BLaER1 (cell line): ENCODE results near the gene TOMM5.
A peak's percentile ranks its signal among the peaks of the same experiment; 100 is the strongest.

Experiments
- H3K27ac ChIP-seq: shearing (Covaris generic); formaldehyde crosslinking; 2 replicates; pipeline ENCODE4 v1.8.1; 2022
- H3K27me3 ChIP-seq: shearing (Covaris generic); formaldehyde crosslinking; 2 replicates; pipeline ENCODE4 v1.8.1; 2022
- H3K36me3 ChIP-seq: shearing (Covaris generic); formaldehyde crosslinking; 2 replicates; pipeline ENCODE4 v1.8.1; 2022
- H3K4me1 ChIP-seq: shearing (Covaris generic); formaldehyde crosslinking; 2 replicates; pipeline ENCODE4 v1.8.1; 2022
- H3K4me2 ChIP-seq: shearing (Covaris generic); formaldehyde crosslinking; 2 replicates; pipeline ENCODE4 v1.8.1; 2022
- H3K4me3 ChIP-seq: shearing (Covaris generic); formaldehyde crosslinking; 2 replicates; pipeline ENCODE4 v1.8.1; 2022
- H3K9ac ChIP-seq: shearing (Covaris generic); formaldehyde crosslinking; 2 replicates; pipeline ENCODE4 v1.8.1; 2022
- H3K9me3 ChIP-seq: shearing (Covaris generic); formaldehyde crosslinking; 2 replicates; pipeline ENCODE4 v1.8.1; 2022
- H4K20me1 ChIP-seq: shearing (Covaris generic); formaldehyde crosslinking; 2 replicates; pipeline ENCODE4 v1.8.1; 2022
- Cebpa-rat ChIP-seq: shearing (Covaris generic); IDR thresholded peaks from 2 replicates; pipeline ENCODE4 v1.8.1; 2022

TOMM5 gene

DNA sequence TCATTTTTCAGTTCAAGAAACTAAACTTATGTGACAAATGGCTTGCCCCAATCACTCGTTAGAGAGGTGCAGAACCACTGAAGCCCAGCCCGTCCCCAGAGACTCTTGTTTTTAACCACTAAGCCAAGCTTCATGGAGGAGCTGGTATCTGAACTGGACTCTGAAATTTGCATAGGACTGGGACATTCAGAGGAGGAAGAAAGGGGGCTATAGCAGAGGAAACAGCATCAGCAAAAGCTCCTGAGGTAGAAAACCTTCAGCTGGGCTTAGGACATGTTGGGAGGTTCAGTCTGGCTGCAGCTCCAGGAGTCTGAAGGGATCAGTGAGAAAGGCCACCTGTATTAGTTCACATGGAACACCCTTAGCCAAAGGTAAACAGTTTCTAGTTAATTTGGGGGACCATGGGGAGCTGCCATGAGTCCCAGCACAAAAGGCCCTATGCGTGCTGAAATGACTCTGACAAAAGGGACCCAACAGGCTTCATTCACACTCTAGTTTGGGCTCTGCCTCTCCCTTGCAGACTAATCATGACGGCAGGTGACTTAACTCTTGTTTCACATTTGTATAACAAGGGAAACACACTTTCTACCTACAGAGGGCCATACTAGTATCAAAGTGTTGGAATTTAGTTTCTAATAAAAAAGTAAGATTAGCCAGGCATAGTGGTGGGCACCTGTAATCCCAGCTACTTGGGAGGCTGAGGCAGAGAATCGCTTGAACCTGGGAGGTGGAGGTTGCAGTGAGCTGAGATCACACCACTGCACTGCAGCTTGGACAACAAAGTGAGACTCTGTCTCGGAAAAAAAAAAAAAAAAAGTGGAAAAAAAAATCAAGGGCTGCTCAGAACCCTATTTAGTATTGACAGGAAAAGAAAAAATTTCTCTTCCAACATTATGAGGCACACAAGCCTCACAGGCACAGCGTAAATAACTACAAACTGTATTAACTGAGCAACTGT, 26.5 kb downstream of the TOMM5 start:
- 0 out of 2 replicates have a peak overlapping the region, but pooled peaks have one; percentile 24 for H3K27ac ChIP-seq
- no peak overlapping the region for H3K9ac ChIP-seq
- H3K4me1 ChIP-seq, result peaks cover 38% of the 10 kb centered on the region
- H3K27me3 ChIP-seq, result no peaks in the 10 kb centered on the region
- peaks cover 28% of the 10 kb centered on the region for H3K9me3 ChIP-seq
- no peak overlapping the region for H3K4me3 ChIP-seq
- no peaks in the 10 kb centered on the region for H4K20me1 ChIP-seq
- no peak for TF ChIP-seq Cebpa-rat
- H3K36me3 ChIP-seq, result peaks cover 17% of the 10 kb centered on the region
- peak overlapping the region; percentile 81 for H3K4me2 ChIP-seq

GRCh38 chr9:37564916-37565315, 27.5 kb downstream of the TOMM5 start:
- Histone ChIP-seq H3K4me3 (no peak overlapping the region), H4K20me1 (no peaks in the 10 kb centered on the region), H3K4me2 (peak overlapping the region; percentile 81; the same call in 1 of the 2 replicates), H3K27ac (no peak overlapping the region), H3K9me3 (peaks cover 28% of the 10 kb centered on the region), H3K4me1 (peaks cover 38% of the 10 kb centered on the region), H3K36me3 (peaks cover 17% of the 10 kb centered on the region), H3K9ac (no peak overlapping the region), H3K27me3 (no peaks in the 10 kb centered on the region)
- no peak for TF ChIP-seq Cebpa-rat

- no peak overlapping the region for H3K27ac ChIP-seq
- no peak for TF ChIP-seq Cebpa-rat
Measured at GRCh38 chr9:37563806-37564513, 28.4 kb downstream of the TOMM5 start.

GRCh38 chr9:37562826-37563225, 29.6 kb downstream of the TOMM5 start:
- Histone ChIP-seq H4K20me1 (no peaks in the 10 kb centered on the region), H3K4me3 (no peak overlapping the region), H3K36me3 (peaks cover 26% of the 10 kb centered on the region), H3K9ac (no peak overlapping the region), H3K27ac (no peak overlapping the region), H3K4me2 (no peak overlapping the region), H3K9me3 (peaks cover 28% of the 10 kb centered on the region), H3K4me1 (peaks cover 43% of the 10 kb centered on the region), H3K27me3 (no peaks in the 10 kb centered on the region)
- no peak for TF ChIP-seq Cebpa-rat

More at GRCh38 chr9:37563806-37564513, 28.4 kb downstream of the TOMM5 start:
- Histone ChIP-seq H3K4me3 (peak overlapping the region; percentile 47), H3K36me3 (peaks cover 25% of the 10 kb centered on the region), H3K9ac (no peak overlapping the region), H3K9me3 (peaks cover 28% of the 10 kb centered on the region), H4K20me1 (no peaks in the 10 kb centered on the region), H3K27me3 (no peaks in the 10 kb centered on the region), H3K4me2 (no peak overlapping the region), H3K4me1 (peaks cover 38% of the 10 kb centered on the region)

- peak overlapping the region; percentile 10; the same call in 1 of the 2 replicates for H3K4me2 ChIP-seq
- no peaks in the 10 kb centered on the region for H4K20me1 ChIP-seq
- peaks cover 48% of the 10 kb centered on the region for H3K4me1 ChIP-seq
- peaks cover 26% of the 10 kb centered on the region for H3K36me3 ChIP-seq
- H3K4me3 ChIP-seq, result no peak overlapping the region
- H3K27me3 ChIP-seq, result no peaks in the 10 kb centered on the region
- no peak overlapping the region for H3K27ac ChIP-seq
- no peak overlapping the region for H3K9ac ChIP-seq
- H3K9me3 ChIP-seq, result peaks cover 28% of the 10 kb centered on the region
- no peak for TF ChIP-seq Cebpa-rat
Measured at GRCh38 chr9:37561682-37562081, 30.7 kb downstream of the TOMM5 start.

- H3K4me3 ChIP-seq, result no peak overlapping the region
- peaks cover 26% of the 10 kb centered on the region for H3K36me3 ChIP-seq
- no peak overlapping the region for H3K27ac ChIP-seq
- H3K27me3 ChIP-seq, result no peaks in the 10 kb centered on the region
- no peak overlapping the region for H3K4me2 ChIP-seq
- H3K9ac ChIP-seq, result no peak overlapping the region
- no peaks in the 10 kb centered on the region for H4K20me1 ChIP-seq
- peaks cover 33% of the 10 kb centered on the region for H3K4me1 ChIP-seq
- no peak for TF ChIP-seq Cebpa-rat
- H3K9me3 ChIP-seq, result peaks cover 23% of the 10 kb centered on the region
Measured at GRCh38 chr9:37559855-37560592, 32.4 kb downstream of the TOMM5 start.

DNA sequence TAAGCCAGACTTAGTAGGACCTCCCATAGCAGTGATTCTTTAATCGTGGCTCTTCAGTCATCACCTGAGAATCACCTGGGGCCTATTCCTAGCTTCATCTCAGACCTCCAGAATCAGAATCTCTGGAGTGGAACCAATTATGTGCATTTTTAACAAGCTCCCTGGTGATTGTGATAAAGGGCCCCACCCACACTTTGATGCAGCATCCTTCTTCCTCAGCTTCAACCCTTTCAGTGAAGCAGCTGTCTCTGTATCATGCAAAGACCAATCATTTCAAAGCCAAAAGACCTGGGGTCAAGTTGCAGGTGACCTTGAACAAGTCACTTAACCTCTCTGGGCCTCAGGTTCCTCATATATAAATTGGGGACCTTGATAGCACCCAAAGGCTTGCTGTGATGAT, 33.3 kb downstream of the TOMM5 start:
- Histone ChIP-seq H3K9ac (no peak overlapping the region), H3K4me1 (peaks cover 31% of the 10 kb centered on the region), H4K20me1 (no peaks in the 10 kb centered on the region), H3K27ac (no peak overlapping the region), H3K27me3 (no peaks in the 10 kb centered on the region), H3K4me2 (no peak overlapping the region), H3K9me3 (peaks cover 14% of the 10 kb centered on the region), H3K36me3 (peaks cover 18% of the 10 kb centered on the region), H3K4me3 (no peak overlapping the region)
- no peak for TF ChIP-seq Cebpa-rat

- Histone ChIP-seq H3K27me3 (no peaks in the 10 kb centered on the region), H3K4me3 (no peak overlapping the region), H3K4me2 (no peak overlapping the region), H3K9me3 (no peaks in the 10 kb centered on the region; the same call in 1 of the 2 replicates), H4K20me1 (0 out of 2 replicates have a peak, but pooled peaks cover 7% of the 10 kb centered on the region), H3K4me1 (peaks cover 17% of the 10 kb centered on the region), H3K9ac (no peak overlapping the region), H3K36me3 (peaks cover 8% of the 10 kb centered on the region; the same call in 1 of the 2 replicates), H3K27ac (no peak overlapping the region)
- no peak for TF ChIP-seq Cebpa-rat
Measured at GRCh38 chr9:37555786-37556185, 36.6 kb downstream of the TOMM5 start.

- Histone ChIP-seq H3K4me1 (peaks cover 17% of the 10 kb centered on the region), H3K27me3 (no peaks in the 10 kb centered on the region), H3K9me3 (no peaks in the 10 kb centered on the region; the same call in 1 of the 2 replicates), H3K4me3 (no peak overlapping the region), H3K27ac (no peak overlapping the region), H3K36me3 (peaks cover 4% of the 10 kb centered on the region; the same call in 1 of the 2 replicates), H3K4me2 (no peak overlapping the region), H3K9ac (no peak overlapping the region), H4K20me1 (0 out of 2 replicates have a peak, but pooled peaks cover 7% of the 10 kb centered on the region)
- no peak for TF ChIP-seq Cebpa-rat
Measured at GRCh38 chr9:37554318-37554717, 38.1 kb downstream of the TOMM5 start.
